T-helper 22 cell (primary cell): ENCODE data around the gene KIF5A.
"Not testable (repeated sequence)": the region's sequence is repeated elsewhere in the genome, so short reads cannot be mapped to it uniquely, and the experiment has no call there.

ENCODE experiments used
- DNase-seq: peaks from one replicate; pipeline ENCODE4 v3.0.0-alpha.2; 2020; ENCODE audit warnings: low read depth

The KIF5A gene

GRCh38 chr12:57584050-57584449 lies 34.2 kb downstream of the KIF5A start:
- DNase-seq: no peak

DNA sequence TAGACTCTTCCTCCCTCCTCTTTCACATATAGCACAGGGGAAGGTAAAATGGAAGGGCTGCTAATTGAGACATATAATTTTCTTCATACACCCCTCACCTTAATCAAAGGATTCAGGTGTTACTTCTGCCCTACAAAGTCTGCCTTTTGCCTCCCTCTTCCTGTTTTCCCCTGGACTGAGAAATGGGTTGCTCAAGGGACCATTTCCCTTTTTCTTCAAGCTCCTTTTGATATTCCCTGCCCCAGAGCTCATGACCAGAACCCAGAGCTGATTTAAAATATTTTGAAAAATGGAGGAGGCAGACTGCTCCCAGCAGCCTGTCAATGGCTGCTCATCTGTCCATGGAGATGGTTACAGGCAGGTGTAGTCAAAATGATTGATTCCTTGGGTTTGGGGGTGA lies 34.8 kb downstream of the KIF5A start:
- no peak for DNase-seq

- DNase-seq: no peak
Observed at GRCh38 chr12:57585156-57585555, 35.3 kb downstream of the KIF5A start.

DNA sequence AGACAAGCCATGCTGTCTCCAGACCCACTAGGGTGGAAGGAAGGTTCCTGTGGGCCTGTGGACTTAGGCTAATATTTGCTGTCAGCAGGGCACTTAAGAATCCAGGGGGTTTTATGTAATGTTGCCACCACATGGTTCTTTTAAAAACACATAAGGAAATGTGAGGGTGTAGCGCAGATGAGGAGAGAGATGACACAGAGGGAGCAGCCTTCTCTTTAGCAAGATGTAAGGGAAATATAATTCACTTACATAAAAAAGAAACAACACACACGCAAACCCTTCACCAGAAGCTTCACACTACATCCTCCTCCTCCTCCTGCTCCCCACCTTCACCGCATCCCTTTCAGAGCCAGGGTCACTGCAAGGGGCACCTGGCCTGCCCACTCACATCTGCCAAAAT lies 36.3 kb downstream of the KIF5A start:
- DNase-seq: no peak

DNA sequence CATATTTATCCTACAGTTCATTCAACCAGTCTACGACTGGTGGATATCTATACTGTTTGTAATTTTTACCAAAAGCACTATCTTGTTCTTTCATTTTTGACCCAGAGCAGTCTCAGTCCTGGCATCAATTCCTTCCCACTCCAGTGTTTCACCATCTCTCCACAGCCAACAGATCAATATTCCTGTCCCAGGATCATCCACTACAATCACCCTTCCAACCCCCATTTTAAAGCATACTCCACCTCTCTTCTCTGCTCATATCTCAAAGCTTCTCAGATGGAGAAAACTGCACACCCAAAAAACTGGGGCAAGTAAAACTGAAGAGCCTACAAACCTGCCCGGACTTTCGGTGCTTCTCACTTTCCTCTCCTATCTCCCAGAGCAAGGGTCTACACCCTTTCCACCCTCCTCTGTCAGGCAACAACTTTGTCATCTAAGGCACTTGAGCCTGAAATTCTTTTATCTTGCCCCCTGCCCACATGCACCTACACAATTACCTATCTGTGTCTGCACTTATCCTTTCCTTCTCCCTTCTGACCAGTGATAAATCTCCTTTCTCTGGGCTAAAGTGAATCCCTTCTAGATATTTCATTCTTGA lies 37.1 kb downstream of the KIF5A start:
- no peak for DNase-seq

GRCh38 chr12:57588951-57589610 lies 39.2 kb downstream of the KIF5A start:
- DNase-seq: not testable (repeated sequence)

- no peak for DNase-seq
Observed at GRCh38 chr12:57590479-57590863, 40.6 kb downstream of the KIF5A start.

DNA sequence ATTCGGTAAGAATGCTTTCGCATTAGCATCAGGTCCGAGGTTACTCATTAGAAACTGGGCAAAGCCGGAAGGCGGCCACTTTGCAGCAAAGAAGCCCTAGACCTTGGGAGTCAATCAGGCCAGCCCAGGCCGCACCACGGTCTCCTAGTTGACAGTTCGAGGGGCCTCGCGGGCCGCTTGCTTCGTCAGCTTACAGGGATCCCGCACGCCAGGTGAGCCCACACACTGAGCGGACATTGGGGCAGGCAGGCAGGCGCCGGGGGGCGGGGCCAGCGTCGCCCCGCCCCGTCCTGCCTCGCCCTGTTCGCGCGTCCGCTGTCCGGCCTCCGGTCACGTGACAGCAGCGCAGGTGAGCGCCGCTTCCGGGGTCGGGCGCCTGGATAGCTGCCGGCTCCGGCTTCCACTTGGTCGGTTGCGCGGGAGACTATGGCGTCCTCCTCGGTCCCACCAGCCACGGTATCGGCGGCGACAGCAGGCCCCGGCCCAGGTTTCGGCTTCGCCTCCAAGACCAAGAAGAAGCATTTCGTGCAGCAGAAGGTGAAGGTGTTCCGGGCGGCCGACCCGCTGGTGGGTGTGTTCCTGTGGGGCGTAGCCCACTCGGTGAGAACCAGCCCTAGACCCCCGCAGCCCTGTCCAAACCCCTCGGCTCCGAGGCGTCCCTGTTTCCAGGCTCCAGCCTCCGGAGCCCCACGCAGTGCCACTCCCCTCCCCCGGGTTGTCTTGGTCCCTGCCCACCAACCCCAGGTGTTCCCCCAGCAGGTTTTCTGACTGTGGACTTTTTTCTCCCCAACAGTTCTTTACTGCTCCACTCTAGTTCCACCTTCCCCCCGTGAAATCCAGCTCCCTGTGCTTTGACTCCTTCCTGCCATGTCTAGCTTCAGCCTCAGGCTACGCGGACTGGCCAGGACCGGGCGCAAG lies 41.3 kb downstream of the KIF5A start, which contains the start of gene PIP4K2C:
PIP4K2C (plus strand) TSS at position 329 of the 918 bp plus-strand sequence; CDS start at position 427, 98 bp downstream.
- peak; percentile 73 for DNase-seq

- DNase-seq: no peak
Observed at GRCh38 chr12:57591782-57592325, 42.0 kb downstream of the KIF5A start.

DNA sequence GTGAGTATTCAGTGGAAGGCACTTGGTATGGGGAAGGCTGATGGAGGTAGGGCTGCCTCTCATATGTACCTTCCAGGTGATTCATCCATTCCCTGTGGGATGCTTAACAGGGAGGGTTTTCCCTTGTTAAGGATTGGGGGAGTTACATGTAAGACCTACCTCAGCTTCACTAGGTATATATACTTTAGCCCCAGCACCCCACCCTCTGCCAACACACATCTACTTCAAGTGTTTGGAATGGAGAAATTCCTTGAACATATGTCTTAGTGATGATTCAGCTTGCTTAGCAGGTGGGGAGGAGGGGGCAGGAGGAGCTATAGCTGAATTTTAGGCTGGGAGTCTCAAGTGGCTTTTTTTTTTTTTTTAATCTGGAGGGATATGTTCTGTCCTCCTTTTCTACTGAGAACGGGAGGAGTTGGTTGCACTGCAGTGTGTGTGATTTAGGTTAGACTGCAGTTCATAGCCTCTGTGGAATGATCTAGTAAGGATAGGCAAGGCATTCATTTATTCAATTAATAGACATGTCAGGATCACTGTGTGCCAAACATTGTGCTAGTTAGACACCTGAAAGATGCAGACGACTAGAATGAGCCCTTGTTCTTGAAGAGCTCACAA lies 42.8 kb downstream of the KIF5A start:
- no peak for DNase-seq

- DNase-seq: no peak
Observed at GRCh38 chr12:57593187-57593586, 43.3 kb downstream of the KIF5A start.

DNA sequence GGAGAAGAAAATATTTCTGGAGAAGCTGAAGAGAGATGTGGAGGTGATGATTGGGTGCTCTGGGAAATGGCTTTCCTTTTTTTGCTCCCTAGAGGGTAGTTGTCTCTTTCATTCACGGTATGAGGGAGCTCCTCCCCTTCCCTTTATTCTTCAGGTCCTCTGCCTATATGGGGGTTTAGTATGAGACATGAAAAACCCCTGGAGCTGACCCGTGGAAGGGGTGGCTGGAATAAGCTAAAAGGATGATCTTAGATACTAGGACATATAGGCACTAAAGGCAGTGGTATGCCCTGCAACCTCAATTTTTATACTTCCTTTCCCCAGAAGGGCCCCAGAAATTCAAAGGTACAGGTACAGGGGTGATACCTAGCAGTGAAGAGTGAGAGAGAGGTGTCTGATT lies 50.6 kb downstream of the KIF5A start:
- DNase-seq: no peak

DNA sequence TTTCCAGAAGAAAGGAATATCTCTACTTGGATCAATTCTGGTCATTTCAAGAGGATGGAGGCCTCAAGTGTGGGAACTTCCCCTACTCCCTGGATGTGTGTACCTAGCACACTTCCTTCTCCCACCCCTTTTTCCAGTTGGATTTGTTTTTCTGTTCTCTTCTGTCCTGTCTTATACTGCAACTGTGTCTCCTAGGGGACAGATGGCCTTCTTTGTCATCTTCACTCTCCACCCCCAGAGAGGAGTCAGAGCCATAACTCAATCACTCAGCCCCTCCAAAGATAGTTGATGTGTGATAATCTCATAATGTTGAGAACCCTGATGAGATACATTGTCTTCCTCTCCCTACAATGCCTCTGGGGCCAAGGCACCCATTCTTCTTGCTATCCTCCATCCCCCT lies 52.7 kb downstream of the KIF5A start:
- DNase-seq: no peak

GRCh38 chr12:57603324-57603723 lies 53.5 kb downstream of the KIF5A start:
- no peak for DNase-seq

- DNase-seq: no peak
Observed at GRCh38 chr12:57603815-57604453, 54.1 kb downstream of the KIF5A start.

- no peak for DNase-seq
Observed at GRCh38 chr12:57604454-57604991, 54.7 kb downstream of the KIF5A start, which contains the start of gene DTX3. TSS of gene DTX3 (plus strand) at chr12:57604824. CDS start at chr12:57606518, 1,694 bp downstream.

- DNase-seq: no peak
Observed at GRCh38 chr12:57604992-57605810, 55.4 kb downstream of the KIF5A start.

GRCh38 chr12:57605811-57606311 lies 56.0 kb downstream of the KIF5A start:
- no peak for DNase-seq

DNA sequence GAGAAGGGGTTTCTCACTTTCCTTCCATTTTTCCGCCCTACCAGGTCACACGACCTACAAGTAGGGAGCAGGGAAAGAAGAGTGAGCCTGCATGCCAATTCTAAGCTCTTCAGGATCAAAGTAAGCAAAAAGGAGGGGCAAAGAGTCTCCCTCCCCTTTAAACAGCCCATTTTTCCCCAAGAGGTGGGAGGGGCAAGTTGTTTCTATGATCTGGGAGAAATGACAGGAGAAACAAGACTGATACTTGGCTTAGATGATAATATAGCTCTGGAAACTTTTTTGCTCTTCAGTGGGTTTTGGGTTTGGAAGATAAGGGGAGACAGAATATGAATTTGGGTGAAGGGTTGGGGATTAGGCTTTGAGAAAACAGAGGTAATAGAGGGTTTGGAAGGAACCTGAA lies 56.6 kb downstream of the KIF5A start:
- no peak for DNase-seq

- DNase-seq: no peak
Observed at GRCh38 chr12:57606821-57607220, 57.0 kb downstream of the KIF5A start.
